GM20431 (cell line): ENCODE measurements around the gene DNAJC11.
"Not testable (repeated sequence)": the region's sequence is repeated elsewhere in the genome, so short reads cannot be mapped to it uniquely, and the experiment has no call there.

Source experiments
- in situ Hi-C: fragments of 300-500 bp; cut with MseI, MboI; formaldehyde crosslinking; loops from one replicate; pipeline ENCODE4 v1.15.0; 2020; ENCODE audit warnings: low sequenced_read_pairs; ENCODE audit not compliant: unreplicated experiment

DNAJC11 gene

GRCh38 chr1:6660415-6661049, 41.1 kb downstream of the DNAJC11 start:
- in situ Hi-C loops = no loop called here

- in situ Hi-C loops = no loop called here
These were observed 43.1 kb downstream of the DNAJC11 start for GRCh38 chr1:6658359-6659060.

DNA sequence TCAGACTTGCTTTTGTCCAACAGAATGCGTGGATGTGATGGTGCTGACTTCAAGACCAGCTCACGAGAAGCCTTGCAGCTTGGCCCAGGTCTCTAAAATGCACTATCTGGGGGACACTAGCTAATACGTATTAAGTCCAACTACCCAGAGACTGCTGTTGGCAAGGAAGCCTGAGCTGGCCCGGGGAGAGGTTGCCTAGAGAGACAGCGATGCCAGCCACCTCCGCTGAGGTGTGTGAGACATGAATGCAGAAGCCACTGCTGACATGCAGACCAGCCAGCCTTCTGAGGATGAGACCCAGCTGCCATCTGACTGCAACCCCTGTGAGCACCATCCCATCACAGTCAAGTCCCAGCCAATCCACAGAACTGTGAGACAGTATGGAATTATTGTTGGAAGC, 44.5 kb downstream of the DNAJC11 start:
- in situ Hi-C loops = no loop called here

GRCh38 chr1:6653436-6654290, 48.0 kb downstream of the DNAJC11 start:
- in situ Hi-C loops = no loop called here

GRCh38 chr1:6652986-6653385, 48.6 kb downstream of the DNAJC11 start:
- in situ Hi-C loops = no loop called here

GRCh38 chr1:6651909-6652308, 49.7 kb downstream of the DNAJC11 start:
- in situ Hi-C loops = no loop called here

- in situ Hi-C loops = no loop called here
These were observed 53.1 kb downstream of the DNAJC11 start for GRCh38 chr1:6648556-6648955.

DNA sequence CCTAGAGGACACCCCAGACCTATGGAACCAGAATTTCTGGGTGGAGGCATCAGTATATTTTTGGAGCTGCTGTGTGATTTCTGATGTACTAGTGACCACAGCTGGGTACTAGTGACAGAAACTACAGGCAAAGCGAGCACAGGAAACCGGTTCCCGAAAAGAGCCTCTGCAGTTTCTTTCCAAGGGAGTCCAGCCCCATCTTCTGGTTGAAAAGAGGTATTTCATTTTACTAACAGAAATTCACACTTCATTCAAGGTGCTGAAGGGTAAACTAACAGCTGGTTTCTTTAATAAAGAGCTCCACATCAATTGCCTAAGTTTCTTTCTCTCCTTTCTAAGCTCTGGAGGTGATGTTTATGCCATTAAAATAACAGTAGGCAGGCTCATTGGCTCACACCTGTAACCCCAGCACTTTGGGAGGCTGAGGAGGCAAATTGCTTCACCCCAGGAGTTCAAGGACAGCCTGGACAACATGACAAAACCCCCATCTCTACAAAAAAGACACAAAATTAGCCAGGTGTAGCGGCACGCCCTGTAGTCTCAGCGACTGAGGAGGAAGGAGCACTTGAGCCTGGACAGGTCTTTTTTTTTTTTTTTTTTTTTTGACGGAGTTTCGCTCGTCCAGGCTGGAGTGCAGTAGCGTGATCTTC, 55.0 kb downstream of the DNAJC11 start:
- in situ Hi-C loops = no loop called here

- in situ Hi-C loops = no loop called here
These were observed 56.6 kb downstream of the DNAJC11 start for GRCh38 chr1:6645018-6645417.

DNA sequence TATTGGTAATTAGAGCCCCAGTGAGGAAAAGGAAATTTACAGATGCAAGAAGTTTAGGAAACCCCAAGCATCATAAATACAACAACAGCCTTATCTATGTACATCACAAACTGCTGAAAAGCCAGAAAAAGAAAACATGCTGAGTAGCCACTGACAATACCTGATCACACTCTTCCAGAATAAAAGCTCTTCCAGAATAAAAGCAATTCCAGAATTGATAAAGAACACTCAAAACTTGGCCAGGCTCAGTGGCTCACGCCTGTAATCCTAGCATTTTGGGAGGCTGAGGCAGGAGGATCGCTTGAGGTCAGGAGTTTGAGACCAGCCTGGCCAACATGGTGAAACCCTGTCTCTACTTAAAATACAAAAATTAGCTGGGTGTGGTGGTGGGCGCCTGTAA, 60.7 kb downstream of the DNAJC11 start:
- in situ Hi-C loops = not testable (repeated sequence)

GRCh38 chr1:6638226-6638625, 63.4 kb downstream of the DNAJC11 start:
- in situ Hi-C loops = no loop called here

DNA sequence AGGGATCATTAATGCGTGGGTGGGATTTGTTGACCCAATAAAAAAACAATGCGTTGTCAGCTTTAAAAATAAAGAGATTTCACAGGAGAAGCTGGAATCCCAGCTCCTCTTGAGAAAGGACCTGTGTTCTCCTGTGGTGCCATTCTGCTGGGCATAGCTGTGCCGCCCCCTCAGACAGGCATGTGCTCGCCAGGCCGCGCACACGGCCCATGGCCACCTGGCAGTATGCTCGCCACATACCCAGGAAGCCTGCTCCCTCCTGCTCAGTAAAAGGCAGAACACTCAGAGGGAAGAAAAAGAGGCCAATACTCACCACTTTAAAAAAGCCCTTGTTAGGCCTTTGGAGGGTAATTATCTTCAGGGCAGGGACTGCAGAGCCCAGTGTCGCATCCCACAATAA, 63.8 kb downstream of the DNAJC11 start:
- in situ Hi-C loops = no loop called here

DNA sequence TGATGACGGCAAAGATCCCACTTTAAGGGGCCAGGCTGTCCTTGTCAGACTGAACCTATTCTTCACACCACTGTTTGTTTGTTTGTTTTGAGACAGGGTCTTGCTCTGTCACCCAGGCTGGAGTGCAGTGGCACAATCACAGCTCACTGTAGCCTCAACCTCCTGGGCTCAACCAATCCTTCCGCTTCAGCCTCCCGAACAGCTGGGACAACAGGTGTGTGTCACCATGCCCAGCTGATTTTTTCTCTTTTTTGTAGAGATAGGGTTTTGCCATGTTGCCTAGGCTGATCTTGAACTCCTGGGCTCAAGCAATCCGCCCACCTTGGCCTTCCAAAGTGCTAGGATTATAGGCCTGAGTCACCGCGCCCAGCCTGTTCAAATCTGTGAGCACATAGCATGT, 64.8 kb downstream of the DNAJC11 start:
- in situ Hi-C loops = not testable (repeated sequence)

- in situ Hi-C loops = no loop called here
These were observed 65.5 kb downstream of the DNAJC11 start for GRCh38 chr1:6635910-6636760.

GRCh38 chr1:6635161-6635909, 66.3 kb downstream of the DNAJC11 start:
- in situ Hi-C loops = no loop called here

DNA sequence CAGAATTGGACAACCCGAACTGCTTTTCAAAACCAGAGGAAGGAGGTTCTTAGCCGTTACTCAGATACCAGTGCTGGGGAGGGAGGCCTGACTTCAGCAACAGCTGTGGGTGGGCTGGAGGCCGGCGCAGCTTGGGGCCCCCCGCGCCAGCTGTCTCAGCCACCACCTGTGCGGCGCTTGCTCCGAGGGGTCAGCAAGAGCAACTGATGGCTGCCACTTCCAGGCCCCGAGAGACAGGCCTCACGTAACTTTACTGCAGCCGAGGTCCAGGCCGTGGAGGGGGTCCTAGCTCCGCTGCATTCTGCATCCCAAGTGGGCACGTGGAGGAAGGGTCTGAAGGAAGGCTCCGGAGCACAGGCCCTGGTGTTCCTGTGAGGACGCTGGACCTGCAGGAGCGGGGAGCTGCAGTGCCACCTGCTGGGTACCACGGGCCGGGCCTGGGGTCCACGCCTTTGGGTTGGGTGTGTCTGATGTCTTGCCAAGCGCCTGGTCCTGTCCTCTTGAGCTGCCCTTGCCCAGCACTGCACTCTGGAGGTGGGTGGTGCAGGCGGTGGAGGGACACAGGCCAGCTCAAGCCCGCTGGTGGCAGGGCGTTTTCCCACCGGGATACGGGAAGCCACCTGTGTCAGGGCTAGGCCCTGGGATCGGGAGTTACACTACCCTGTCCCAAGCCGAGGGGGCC, 67.1 kb downstream of the DNAJC11 start:
- in situ Hi-C loops = no loop called here

DNA sequence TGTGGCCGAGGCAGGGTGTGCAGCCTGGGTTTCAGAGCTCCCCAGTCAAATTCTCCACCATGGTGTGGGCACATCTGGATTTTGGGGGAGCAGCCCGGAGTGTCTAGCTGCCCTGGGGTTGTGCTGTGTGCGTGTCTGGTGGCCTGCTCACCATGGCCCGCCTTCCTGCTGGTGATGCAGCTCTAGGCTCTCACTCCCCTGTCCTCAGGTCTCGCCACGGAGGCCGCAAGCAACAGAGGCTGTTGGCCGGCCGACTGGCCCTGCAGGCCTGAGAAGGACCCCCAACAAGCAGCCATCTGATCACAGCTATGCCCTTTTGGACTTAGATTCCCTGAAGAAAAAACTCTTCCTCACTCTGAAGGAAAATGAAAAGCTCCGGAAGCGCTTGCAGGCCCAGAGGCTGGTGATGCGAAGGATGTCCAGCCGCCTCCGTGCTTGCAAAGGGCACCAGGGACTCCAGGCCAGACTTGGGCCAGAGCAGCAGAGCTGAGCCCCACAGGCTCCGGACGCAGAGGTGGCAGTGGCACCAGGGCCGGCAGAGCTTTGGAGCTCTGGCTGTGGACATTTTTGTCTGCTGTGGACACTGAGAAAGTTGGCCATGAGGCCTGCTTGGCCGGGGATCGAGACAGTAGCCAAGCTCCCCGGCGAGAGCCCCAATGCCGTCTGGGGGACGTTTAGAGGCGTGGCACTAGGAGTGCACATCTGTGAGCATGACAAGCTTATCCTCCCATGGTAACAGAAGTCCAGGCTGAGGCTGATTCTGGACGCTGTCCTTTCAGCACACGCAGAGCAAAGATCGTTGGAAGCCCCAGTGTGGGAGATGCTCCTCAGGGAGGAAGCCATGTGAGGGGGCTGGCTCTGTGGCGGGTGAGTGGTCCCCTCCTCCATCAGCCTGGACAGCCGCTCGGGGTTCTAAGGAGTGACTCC, 68.8 kb downstream of the DNAJC11 start:
- in situ Hi-C loops = no loop called here
